Measurements from ENCODE around the gene POP5. TPM values are rescaled to one million over a fixed set of nuclear protein-coding genes. Genes with fewer than 3 reads are reported as not detected.

The POP5 gene
- total RNA-seq, 3 donors from 2014 or later, result 29.5 to 44.3 (median 37.7) TPM

- intact Hi-C loops (cut with DNase I, micrococcal nuclease), result no loop called here
- no peak for TF ChIP-seq CTCF (IDR thresholded peaks at IDR 0.05)
- ATAC-seq (no peak), DNase-seq (no peak)
- Histone ChIP-seq H3K4me3 (no peak overlapping the region), H3K9me3 (no peaks in the 10 kb centered on the region), H3K4me1 (ENCODE audit: low read depth) (no peaks in the 10 kb centered on the region), H3K36me3 (ENCODE audit: low read depth) (no peaks in the 10 kb centered on the region)
Observed at GRCh38 chr12:120599672-120600552, 18.7 kb upstream of the POP5 start.

- intact Hi-C loops (cut with DNase I, micrococcal nuclease), result no loop called here
- TF ChIP-seq CTCF (IDR thresholded peaks at IDR 0.05), result no peak
- no peak overlapping the region for H3K4me3 ChIP-seq
- DNase-seq, result no peak
- peak; percentile 84 for ATAC-seq
- H3K4me1 ChIP-seq (ENCODE audit: low read depth), result no peaks in the 10 kb centered on the region
- H3K36me3 ChIP-seq (ENCODE audit: low read depth), result no peaks in the 10 kb centered on the region
- no peaks in the 10 kb centered on the region for H3K9me3 ChIP-seq
Observed at GRCh38 chr12:120598674-120599463, 17.7 kb upstream of the POP5 start.

- no peak for DNase-seq
- Histone ChIP-seq H3K4me3 (no peak overlapping the region), H3K9me3 (no peaks in the 10 kb centered on the region), H3K4me1 (ENCODE audit: low read depth) (no peaks in the 10 kb centered on the region), H3K36me3 (ENCODE audit: low read depth) (no peaks in the 10 kb centered on the region)
- no peak for ATAC-seq
- TF ChIP-seq CTCF (IDR thresholded peaks at IDR 0.05), result no peak
- intact Hi-C loops (cut with DNase I, micrococcal nuclease), result no loop called here
Observed at GRCh38 chr12:120597861-120598260, 16.7 kb upstream of the POP5 start.

- DNase-seq (no peak), ATAC-seq (no peak)
- Histone ChIP-seq H3K4me1 (ENCODE audit: low read depth) (no peaks in the 10 kb centered on the region), H3K36me3 (ENCODE audit: low read depth) (no peaks in the 10 kb centered on the region), H3K4me3 (no peak overlapping the region), H3K9me3 (no peaks in the 10 kb centered on the region)
- no peak for TF ChIP-seq CTCF (IDR thresholded peaks at IDR 0.05)
- intact Hi-C loops (cut with DNase I, micrococcal nuclease), result no loop called here
Observed at GRCh38 chr12:120596901-120597300, 15.7 kb upstream of the POP5 start.

- no peak overlapping the region for H3K4me3 ChIP-seq
- no peak for TF ChIP-seq CTCF (IDR thresholded peaks at IDR 0.05)
- H3K4me1 ChIP-seq (ENCODE audit: low read depth), result peaks cover 11% of the 10 kb centered on the region
- no peak for DNase-seq
- intact Hi-C loops (cut with DNase I, micrococcal nuclease), result no loop called here
- no peaks in the 10 kb centered on the region for H3K9me3 ChIP-seq
- H3K36me3 ChIP-seq (ENCODE audit: low read depth), result no peaks in the 10 kb centered on the region
- ATAC-seq, result no peak
Observed at GRCh38 chr12:120592121-120593049, 11.2 kb upstream of the POP5 start.
